ENCODE data around the gene HPCAL1.

The HPCAL1 gene

DNA sequence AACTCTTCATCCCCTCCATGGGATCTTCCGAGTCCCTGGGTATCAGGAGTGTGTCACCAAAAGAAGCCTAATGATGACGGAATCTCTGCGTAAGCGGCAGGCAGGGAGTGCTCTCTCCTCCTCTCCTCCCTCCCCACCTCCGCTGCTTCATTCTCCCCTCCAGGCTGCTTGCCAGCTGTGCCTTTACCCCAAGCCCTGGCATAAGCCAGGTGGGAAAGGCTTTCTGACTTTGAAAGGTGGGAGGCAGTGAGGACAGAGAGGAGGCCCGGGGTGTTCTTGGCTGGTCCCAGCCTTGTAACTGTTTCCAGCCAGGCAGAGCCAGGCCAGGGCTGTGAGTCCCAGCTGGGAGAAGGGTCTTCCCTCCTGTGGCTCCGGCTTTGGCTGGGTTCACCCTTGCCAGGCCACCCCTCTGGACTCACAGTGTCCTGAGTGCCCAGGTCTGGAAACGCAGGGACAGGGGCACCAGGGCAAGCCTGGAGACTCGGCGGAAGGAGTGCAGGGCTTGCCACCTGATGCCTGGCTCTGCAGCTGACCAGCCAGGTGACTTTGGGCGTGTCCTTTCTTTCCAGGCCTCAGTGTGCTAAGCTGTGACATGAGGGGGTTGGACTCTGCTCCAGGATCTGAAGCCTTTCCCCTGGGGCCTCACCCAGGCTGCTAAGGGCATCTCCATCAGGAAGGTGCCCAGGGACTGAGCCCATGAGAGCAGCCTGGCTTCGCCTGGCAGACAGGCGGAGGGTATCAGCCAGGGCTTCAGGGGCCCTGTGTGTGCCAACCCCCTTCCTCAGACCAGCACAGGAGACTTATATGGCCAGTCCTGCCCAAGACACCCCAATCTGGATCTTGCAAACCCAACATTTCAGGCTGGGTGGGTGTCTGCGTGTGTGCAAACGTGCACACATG lies 32.7 kb upstream of the HPCAL1 start:
- no peak for DNase-seq (ENCODE audit: low spot score)

DNA sequence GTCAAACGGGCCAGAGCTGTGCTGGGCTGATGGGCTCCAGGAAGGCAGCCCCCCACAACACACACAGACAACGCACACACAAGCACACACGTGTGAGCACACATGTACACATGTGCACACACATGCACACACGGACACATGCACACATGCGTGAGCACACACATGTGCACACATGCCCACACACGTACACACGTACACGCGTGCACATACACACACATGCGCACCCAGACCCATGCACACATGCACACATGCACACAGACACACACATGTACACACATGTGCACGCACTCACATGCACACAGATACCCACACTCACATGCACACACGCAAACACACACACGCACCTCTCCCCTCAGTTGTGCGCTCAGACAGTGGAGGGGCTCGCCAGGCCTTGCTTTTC lies 31.2 kb upstream of the HPCAL1 start:
- DNase-seq (ENCODE audit: low spot score) = no peak

DNA sequence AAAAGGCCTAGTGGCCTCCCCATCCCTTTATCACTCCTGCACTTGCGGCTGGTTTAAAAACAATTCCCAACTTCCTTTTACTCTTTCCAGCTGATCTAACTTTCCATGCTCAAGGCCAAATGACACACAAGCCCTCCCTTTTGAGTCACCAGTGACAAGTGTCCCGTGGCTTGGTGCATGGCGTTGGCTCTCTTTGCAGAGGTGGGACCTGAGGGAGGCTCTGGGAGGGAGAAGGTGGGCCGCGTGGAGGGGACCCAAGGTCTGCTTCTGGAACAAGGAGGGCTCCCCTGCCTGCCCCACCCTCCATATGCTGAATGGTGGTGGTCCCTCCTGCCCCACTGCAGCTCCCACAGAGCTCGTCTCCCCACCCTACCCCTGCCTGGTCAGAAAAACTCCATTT lies 30.8 kb upstream of the HPCAL1 start:
- no peak for DNase-seq (ENCODE audit: low spot score)

DNA sequence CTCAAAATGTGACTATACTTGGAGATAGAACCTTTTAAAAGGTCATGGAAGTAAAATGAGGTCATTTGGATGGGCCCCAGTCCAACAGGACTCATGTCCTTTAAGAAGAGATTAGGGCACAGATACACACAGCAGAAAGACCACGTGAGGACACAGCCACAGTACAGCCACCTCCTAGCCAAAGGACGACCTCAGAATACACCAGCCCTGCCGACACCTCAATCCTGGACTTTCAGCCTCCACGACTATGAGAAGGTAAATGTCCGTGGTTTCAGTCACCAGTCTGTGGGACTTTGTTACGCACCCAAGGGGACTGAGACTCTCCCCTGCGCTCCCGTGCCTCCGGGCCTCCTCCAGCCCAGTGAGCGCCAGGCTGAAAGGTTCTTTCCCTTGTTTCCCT lies 30.2 kb upstream of the HPCAL1 start:
- DNase-seq (ENCODE audit: low spot score) = no peak

DNA sequence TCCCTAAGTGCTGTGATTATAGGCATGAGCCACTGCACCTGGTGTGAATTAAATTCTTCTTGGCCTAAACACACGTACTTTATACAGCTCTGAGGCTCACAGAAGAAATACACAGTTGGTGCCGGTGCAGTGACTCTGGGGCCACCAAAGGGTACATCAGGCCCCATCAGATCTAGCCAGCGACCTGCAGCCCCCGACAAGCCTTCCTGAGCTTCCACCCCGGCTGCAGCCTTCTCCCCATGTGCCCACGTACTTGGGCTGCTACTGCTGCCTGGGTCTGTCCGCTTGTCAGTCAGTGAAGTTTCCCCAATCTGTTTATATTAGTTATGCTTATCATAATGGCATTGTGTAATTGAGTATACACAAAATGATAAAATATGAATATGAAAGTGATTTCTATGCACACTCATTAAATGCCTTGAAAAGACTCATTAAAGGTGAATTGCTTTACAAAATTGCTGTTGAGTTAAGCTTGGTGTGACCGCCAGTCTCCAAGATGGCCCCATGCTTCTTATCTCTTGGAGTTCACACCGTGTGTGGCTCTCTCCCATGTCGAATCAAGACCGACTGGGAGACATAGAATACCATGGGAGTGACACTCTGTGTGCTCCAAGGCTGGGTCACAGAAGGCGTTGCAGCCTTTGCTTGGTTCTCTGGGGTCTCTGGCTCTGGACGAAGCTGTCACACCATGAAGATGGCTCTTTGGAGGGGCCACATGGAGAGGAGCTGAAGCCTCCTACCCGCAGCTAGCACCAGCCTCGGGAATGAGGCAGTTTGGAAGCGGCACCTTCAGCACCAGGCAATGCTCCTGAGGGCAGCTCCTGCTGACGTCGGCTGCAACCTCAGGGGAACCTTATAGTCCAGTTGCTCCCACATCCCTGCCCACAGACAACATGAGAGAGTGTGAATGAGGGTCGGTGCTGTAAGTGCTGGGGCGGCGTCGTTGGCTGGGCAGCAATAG lies 29.2 kb upstream of the HPCAL1 start:
- DNase-seq (ENCODE audit: low spot score) = no peak

DNA sequence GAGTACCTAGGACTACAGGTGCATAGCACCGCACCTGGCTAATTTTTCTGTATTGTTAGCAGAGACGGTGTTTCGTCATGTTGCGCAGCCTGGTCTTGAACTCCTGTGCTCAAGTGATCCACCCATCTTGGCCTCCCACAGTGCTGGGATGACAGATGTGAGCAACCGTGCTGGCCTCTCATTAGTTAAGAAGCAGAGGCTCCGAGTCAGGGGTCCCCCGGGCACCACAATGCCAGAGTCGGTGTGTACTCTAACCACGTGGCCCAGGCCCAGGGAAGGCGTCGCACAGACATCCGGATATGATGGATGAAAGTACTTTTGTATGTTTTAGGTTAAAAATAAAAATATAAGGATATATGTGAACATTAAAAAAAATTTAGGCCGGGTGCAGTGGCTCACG lies 28.3 kb upstream of the HPCAL1 start:
- DNase-seq (ENCODE audit: low spot score) = no peak

DNA sequence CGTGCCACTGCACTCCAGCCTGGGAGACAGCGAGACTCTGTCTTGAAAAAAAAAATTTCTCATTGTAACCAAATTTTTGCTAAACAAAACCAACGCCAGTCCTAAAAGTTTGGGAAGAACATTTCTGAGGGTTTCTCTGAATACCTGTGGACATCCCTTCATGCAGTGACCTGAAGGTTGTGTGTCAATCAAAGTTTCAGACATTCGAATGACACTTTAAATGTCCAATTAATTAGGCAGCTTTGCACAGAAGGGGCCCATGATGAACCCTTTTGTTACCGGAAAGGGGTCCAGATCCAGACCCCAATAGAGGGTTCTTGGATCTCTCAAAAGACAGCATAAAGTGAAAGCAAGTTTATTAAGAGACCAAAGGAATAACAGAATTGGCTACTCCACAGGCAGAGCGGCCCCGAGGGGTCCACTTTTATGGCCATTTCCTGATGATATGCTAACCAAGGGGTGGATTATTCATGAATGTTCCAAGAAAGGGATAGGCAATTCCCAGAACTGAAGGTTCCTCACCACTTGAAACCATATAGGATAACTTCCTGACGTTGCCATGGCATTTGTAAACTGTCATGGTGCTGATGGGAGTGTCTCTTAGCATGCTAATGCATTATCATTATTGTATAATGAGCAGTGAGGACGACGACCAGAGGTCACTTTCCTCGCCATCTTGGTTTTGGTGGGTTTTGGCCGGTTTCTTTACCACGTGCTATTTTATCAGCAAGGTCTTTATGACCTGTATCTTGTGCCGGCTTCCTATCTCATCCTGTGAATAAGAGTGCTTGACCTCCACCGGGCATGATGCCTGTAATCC lies 27.5 kb upstream of the HPCAL1 start:
- DNase-seq (ENCODE audit: low spot score) = no peak

DNA sequence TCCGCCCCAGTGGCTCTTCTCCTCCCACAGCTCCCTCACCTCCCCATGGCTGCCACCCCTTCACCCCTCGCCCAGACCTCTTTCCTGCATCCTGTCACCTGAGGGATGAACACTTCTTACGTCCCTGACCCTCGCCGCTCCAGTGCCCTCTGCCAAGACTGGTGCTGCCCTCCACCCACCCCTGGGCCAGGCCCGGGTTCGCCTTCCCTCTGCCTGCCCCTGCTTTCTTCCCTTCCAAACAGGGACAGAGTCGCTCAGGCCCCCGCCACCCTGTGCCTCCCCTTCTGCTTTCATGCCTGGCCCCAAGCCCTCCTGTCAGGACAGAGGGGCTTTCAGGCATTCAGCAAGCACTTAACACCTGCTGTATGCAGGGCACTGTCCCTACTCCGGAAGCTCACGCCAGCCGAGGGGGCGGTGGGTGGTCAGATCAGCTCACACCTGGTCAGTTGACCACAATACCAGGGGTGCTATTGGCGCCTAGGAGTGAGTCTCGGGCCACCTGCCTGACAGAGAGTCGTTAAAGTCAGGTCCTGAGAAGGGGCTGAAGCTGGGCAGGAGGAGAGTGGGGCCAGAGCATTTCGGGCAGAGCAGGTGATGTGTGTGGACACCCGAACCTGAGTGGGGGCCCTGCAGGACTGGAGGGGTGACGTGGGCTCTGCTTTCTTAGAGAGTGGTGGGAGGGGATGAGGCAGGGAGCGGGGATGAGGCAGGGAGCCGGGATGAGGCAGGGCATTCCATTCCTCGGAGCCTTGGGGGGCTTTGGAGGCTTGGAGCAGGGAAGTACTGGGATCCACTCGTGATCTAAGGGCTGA lies 26.0 kb upstream of the HPCAL1 start:
- no peak for DNase-seq (ENCODE audit: low spot score)

DNA sequence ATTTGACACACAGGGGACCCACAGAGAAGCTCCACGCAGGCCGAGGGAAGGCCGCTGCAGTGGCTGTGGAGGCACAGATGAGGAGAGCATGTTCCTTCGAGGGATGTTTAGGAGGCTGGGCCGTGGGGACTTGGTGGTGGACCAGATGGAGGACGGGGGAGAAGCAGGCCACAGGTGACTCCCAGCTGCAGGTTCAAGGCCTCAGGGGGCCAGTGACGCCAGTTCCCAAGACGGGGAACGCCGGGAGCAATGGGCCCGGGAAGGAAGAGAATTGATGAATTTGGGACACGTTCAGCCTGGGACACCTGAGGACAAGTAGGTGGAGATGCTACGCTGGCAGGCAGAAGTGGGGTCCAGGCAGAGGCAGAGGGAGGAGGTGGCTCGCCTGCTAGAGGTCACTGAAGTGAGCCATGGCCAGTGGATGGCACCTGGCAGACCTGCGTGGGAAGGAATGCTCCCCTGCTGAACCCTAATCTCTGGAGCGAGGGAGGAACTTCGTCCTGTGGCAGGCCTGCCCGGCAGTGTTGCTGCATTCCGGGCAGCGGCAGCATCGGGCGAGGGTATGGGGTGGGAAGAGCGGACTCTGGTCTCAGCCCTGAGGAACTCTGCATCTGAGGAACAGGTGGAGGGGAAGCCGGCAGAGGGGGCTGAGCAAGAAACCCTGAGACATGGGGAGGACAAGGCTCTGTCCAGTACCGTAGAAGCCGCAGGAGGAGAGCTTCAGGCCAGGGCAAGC lies 25.2 kb upstream of the HPCAL1 start:
- DNase-seq (ENCODE audit: low spot score) = no peak

DNA sequence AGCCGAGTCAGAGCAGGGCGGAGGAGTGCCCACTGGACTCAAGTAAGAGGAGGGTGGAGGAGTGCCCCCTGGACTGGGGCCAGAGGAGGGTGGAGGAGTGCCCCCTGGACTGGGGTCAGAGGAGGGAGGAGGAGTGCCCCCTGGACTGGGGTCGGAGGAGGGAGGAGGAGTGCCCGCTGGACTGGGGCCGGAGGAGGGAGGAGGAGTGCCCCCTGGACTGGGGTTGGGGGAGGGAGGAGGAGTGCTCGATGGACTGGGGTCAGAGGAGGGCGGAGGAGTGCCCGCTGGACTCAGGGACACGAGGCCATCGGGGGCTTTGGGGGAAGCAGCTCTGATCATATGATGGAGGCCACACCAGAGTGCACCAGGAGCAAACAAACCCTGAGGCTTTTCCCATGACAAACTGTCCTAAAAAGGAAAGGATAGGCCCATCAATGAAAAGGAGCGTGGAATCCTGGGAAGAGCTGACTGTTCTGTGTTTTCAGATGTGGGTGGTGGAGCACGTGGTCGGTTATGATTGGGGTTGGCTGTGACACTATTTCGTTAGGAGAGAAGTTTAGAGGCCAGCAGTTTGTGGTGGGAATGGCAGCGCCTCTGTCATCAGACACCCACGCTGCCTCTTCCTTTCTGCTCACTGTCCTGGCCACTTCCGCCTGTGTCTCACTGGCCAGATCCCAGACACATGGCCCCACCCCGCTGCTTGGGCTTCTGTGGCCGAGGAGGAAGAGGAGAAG lies 24.5 kb upstream of the HPCAL1 start:
- DNase-seq (ENCODE audit: low spot score) = no peak

DNA sequence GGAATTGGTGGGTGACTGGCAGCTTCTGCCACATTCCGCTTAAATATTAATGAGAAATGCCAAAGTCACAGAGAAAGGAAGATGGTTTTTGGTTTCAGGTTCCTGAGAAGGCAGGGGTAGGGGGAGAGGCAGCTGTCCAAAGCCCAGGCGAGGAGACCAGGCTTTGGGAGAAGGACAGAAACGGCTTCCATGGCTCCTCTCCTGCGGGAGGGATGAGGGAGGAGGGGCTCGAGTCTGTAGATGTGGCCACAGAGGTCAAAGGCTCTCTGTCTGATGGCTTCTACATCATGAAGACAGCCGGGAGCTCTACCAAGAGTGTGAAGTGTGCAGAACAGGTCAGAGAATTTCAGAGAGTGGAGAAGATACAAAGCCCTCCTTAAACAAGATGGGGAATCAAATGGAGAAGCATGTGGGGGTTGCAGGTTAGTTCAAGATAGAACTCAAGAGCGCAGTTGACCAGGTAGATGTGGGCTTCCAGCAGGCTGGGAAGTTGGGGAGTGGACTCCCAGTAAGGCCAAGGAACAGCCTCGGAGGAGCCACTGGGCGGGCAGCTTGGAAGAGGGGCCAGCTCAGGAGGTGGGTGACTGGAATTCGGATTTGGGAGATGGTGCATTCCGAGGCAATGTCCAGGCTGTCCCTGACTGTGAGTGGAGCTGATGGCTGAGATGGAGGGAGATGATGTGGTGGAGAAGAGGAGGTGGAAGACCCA lies 23.8 kb upstream of the HPCAL1 start:
- no peak for DNase-seq (ENCODE audit: low spot score)

DNA sequence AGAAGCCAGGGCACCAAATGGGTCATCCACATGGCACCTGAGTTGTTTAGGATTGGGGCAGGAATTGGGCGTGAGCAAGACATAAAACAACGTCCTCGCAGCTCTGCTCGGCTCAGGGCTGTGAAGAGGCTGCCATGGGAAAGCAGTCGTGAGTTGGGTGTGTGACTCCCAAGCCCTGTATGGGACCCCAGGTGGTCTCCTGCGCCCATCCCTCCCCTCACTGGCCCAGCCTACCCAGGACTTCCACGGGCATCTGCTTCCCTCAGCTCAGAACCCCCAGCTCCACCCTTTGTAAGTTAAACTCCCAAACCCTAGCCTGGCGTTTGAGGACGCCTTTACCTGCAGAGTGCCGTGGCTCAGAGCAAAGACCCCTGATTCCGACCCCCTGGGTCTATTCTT lies 23.2 kb upstream of the HPCAL1 start:
- no peak for DNase-seq (ENCODE audit: low spot score)

DNA sequence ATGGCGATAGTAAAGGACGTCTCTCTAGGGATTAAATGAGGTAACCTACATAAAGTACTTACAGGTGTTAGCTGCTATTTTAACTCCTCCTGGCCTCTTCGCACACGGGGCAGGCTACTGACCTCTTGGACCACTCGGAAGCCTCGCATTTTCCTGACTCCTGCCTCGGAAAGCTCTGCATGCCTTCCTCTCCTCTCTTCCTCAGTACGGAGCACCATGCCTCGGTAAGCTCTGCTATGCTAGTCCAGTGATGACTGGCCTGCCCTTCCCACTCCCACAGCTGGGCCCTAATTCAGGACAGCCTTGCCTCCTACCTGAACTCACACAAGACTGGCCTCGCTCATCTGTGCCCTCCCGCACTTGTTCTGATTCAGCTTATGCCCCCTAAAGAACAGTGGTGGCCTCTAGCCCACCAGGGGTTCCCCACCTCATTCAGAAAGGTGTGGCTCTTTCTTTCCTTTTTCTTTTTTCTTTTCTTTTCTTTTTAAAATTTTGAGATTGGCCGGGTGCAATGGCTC lies 22.7 kb upstream of the HPCAL1 start:
- DNase-seq (ENCODE audit: low spot score) = no peak

DNA sequence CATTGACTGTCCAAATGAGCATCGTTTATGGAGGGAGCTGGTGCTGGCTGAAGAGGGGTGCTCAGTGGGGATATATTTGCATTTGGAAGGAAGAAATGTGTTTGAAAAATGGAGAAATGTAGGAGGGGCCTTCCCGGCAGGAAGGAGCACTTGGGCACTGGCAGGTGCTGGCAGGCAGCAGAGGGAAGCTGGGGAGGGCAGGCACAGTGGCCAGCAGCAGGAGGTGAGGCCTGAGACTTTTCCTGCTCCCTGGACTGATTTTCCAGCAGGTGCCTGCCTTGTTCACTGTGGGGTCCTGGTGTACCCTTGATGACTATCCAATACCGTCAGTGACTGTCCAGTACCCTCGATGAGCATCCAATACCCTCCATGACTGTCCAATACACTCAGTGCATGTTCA lies 20.8 kb upstream of the HPCAL1 start:
- DNase-seq (ENCODE audit: low spot score) = no peak

DNA sequence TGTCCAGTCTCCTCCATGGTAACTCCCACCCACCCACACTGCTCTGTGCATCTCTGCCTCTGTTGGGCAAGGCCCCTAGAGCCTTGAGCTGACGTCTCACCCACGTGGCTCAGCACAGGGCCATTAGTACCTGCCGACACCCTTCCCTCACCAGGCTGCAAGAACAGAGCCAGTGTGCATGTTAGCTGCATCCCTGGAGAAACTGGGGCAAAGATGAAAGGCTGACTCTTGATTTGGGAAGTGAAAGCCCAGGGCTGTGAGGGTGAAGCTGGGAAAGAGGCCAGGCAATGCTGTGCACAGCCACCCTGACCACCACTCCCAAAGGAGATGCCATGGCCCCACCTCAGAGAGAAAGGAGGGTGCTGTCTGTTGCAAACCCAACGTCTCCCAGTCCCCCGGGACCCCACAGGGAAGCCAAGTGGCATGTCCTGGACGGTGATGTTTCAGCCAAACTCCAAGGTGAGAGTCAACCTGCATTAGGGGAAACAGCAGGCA lies 20.0 kb upstream of the HPCAL1 start:
- no peak for DNase-seq (ENCODE audit: low spot score)

DNA sequence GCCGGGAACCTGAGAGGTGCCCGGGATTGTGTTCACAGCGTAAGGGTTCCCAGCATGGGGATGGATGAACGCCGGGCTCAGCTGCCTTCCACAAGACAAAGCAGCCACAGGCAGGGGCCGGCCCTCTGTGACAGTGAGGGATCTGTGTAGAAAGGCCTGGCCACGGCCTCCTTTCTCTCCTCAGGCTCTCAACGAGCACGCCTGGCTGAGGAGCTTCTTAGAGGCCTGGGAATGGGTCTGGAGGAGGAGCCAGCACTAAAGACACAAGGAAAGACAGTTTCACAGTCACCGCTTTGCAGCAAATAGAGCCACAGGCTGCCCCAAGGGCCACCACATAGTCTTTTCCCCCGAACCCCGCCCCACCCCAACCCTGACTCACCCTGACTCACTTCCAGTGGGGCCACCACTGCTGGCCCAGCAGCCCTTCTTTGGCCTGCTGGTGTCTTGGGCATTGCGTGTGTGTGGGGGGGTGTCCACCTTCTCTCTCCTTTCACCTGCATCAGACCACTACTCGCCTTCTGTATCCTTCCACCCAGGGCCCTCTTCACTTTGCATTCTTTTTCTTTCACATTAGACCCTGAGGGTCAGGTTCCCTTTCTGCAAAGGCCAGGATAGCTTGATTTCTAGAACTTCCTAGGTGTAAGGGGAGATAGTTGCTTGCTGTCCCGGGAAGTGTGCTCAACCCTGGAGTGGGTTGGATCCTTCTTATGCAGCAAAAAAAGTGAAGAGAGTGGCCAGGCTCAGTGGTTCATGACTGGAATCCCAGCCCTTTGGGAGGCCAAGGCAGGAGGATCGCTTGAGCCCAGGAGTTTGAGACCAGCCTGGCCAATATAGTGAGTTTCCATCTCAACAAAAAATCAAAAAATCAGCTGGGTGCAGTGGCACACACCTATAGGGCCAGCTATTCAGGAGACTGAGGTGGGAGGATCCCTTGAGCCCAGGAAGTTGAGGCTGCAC lies 19.3 kb upstream of the HPCAL1 start:
- DNase-seq (ENCODE audit: low spot score) = no peak

DNA sequence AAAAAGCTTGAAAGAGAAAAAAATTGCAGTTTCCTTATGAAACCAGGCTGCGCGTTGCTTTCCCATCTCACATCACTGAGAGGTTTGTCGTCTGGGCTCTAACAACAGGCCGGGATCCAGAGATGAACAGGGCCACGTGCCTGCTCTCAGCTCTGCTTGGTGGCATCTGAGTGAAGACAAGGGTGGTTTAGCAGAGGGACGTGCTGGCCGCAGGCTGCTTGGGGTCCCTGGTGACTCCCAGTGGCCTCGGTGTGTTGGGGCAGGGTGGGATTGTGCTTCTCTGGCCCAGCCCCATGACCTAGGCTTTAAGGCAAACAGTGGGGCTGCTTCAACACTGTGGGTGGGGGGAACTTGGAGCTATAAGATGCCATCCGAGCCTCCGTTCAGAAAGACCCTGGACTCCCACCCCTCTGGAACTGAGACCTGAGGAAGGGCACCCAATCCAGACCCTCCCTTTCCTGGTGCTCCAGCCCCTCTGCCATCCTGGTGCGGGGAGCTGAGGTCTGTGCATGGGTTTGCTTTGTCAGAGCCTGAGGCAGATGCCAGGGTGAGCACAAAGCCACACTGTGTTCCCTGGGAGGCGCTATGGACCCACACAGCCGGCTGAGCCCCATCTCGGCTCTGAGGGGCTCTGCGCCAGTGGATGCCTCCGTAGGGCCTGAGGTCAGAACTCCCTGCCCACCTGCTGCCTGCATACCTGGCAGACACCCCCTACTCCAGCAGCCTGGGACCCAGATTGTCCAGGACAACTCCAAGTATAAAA lies 18.4 kb upstream of the HPCAL1 start:
- no peak for DNase-seq (ENCODE audit: low spot score)

Data from activated CD4-positive, alpha-beta T cell treated with anti-CD3 and anti-CD28 coated beads, Interleukin-2, Interleukin-4, amounts not matched to agents 100 ng/mL and 50 ng/mL, durations not matched to agents 16 hours and 8 hours (primary cell).